ENCODE data around the gene WWC2.
"Not testable (repeated sequence)": the region's sequence is repeated elsewhere in the genome, so short reads cannot be mapped to it uniquely, and the experiment has no call there.

The WWC2 gene

GRCh38 chr4:183299464-183299863 lies 200.4 kb downstream of the WWC2 start:
- DNase-seq (ENCODE audit: low read depth), result no peak

GRCh38 chr4:183300070-183300469 lies 201.0 kb downstream of the WWC2 start:
- DNase-seq (ENCODE audit: low read depth), result no peak

GRCh38 chr4:183300655-183301054 lies 201.6 kb downstream of the WWC2 start:
- DNase-seq (ENCODE audit: low read depth), result no peak

- DNase-seq (ENCODE audit: low read depth), result no peak
Measured at GRCh38 chr4:183303301-183303700, 204.2 kb downstream of the WWC2 start.

- DNase-seq (ENCODE audit: low read depth), result no peak
Measured at GRCh38 chr4:183304067-183304466, 205.0 kb downstream of the WWC2 start.

GRCh38 chr4:183304538-183304937 lies 205.5 kb downstream of the WWC2 start:
- DNase-seq (ENCODE audit: low read depth), result no peak

- no peak for DNase-seq (ENCODE audit: low read depth)
Measured at GRCh38 chr4:183306811-183307210, 207.8 kb downstream of the WWC2 start.

GRCh38 chr4:183312841-183313240 lies 213.8 kb downstream of the WWC2 start:
- no peak for DNase-seq (ENCODE audit: low read depth)

- DNase-seq (ENCODE audit: low read depth), result no peak
Measured at GRCh38 chr4:183314336-183314735, 215.3 kb downstream of the WWC2 start.

- DNase-seq (ENCODE audit: low read depth), result no peak
Measured at GRCh38 chr4:183314806-183315205, 215.7 kb downstream of the WWC2 start.

GRCh38 chr4:183318656-183319055 lies 219.6 kb downstream of the WWC2 start:
- no peak for DNase-seq (ENCODE audit: low read depth)

- DNase-seq (ENCODE audit: low read depth), result no peak
Measured at GRCh38 chr4:183320211-183321059, 221.4 kb downstream of the WWC2 start, which contains the start of gene CLDN22. CLDN22 (minus strand) TSS chr4:183320276; CDS start chr4:183320218, 58 bp downstream.

- DNase-seq (ENCODE audit: low read depth), result no peak
Measured at GRCh38 chr4:183321079-183321478, 222.0 kb downstream of the WWC2 start.

- DNase-seq (ENCODE audit: low read depth), result no peak
Measured at GRCh38 chr4:183321516-183321915, 222.5 kb downstream of the WWC2 start.

GRCh38 chr4:183322326-183322725 lies 223.3 kb downstream of the WWC2 start, which contains the start of gene CLDN24:
CLDN24 (minus strand) TSS chr4:183322426; CDS start chr4:183322426, 0 bp downstream.
- no peak for DNase-seq (ENCODE audit: low read depth)

- no peak for DNase-seq (ENCODE audit: low read depth)
Measured at GRCh38 chr4:183323295-183323694, 224.2 kb downstream of the WWC2 start.

- not testable (repeated sequence) for DNase-seq (ENCODE audit: low read depth)
Measured at GRCh38 chr4:183324056-183324455, 225.0 kb downstream of the WWC2 start.

GRCh38 chr4:183324619-183325018 lies 225.6 kb downstream of the WWC2 start:
- no peak for DNase-seq (ENCODE audit: low read depth)

- not testable (repeated sequence) for DNase-seq (ENCODE audit: low read depth)
Measured at GRCh38 chr4:183326387-183326786, 227.3 kb downstream of the WWC2 start.

- no peak for DNase-seq (ENCODE audit: low read depth)
Measured at GRCh38 chr4:183326853-183327252, 227.8 kb downstream of the WWC2 start.

- no peak for DNase-seq (ENCODE audit: low read depth)
Measured at GRCh38 chr4:183327827-183328226, 228.8 kb downstream of the WWC2 start.

- no peak for DNase-seq (ENCODE audit: low read depth)
Measured at GRCh38 chr4:183328832-183329231, 229.8 kb downstream of the WWC2 start.

GRCh38 chr4:183329244-183329643 lies 230.2 kb downstream of the WWC2 start:
- DNase-seq (ENCODE audit: low read depth), result no peak

Data from HS-27A (cell line).